Mucosa of descending colon (tissue), 3 donors: ENCODE results near the gene SDHAF4. TPM values are rescaled to one million over a fixed set of nuclear protein-coding genes. Genes with fewer than 3 reads are reported as not detected.

ENCODE experiments used
- ATAC-seq: fragments of 200-7000 bp; cut with Tn5 transposase; one replicate; pipeline ENCODE4 v1.9.1; 2020; ENCODE audit warnings: mild to moderate bottlenecking, moderate library complexity
- DNase-seq, 3 donors: peaks; one replicate each; pipeline ENCODE4 v3.0.0-alpha.2; 2020
- H3K36me3 ChIP-seq: fragments of 200-600 bp; one replicate; pipeline ENCODE4 v1.8.0; 2021; ENCODE audit warnings: low read depth, mild to moderate bottlenecking
- H3K4me1 ChIP-seq: fragments of 200-600 bp; one replicate; pipeline ENCODE4 v1.8.0; 2021; ENCODE audit warnings: low read depth, mild to moderate bottlenecking
- H3K4me3 ChIP-seq: fragments of 200-600 bp; one replicate; pipeline ENCODE4 v1.8.0; 2021; ENCODE audit warnings: mild to moderate bottlenecking
- H3K9me3 ChIP-seq: fragments of 200-600 bp; one replicate; pipeline ENCODE4 v1.8.0; 2021; ENCODE audit warnings: mild to moderate bottlenecking
- intact Hi-C, 2 donors: fragments of 100-400 bp; cut with DNase I in 1 of 2; cut with micrococcal nuclease in 1 of 2; formaldehyde crosslinking; loops; one replicate each; pipeline versions ENCODE4 v1.11.0 to v1.11.1; 2022; cut with DNase I, micrococcal nuclease
- total RNA-seq, 3 donors: library from RNA; stranded (reverse); fragmentation: NEBNext Ultra II Directional in 2 of 3; extraction: Animal tissue kit (Norgen Biotek cat#: 25700) in 2 of 3; gene quantifications; one replicate each; pipeline versions ENCODE4 v1.2.1 to v1.2.4, GENCODE V29; 2021 to 2023
- TF ChIP-seq, protein P1 (sequence below): fragments of 200-600 bp; IDR thresholded peaks from one replicate; pipeline ENCODE4 v1.8.0; 2022; ENCODE audit warnings: antibody characterized with exemption, mild to moderate bottlenecking
- donor health status: DM: no; HTN: no; CAD: no; lungs with moderate emphysema.
- donor health status: DM: no; HTN: no; CAD: no.
- donor health status: DM: no; HTN: yes; CAD: no.

SDHAF4 gene
- total RNA-seq, 3 donors from 2014 or later: 7.5 to 13.8 (median 10.5) TPM

DNA sequence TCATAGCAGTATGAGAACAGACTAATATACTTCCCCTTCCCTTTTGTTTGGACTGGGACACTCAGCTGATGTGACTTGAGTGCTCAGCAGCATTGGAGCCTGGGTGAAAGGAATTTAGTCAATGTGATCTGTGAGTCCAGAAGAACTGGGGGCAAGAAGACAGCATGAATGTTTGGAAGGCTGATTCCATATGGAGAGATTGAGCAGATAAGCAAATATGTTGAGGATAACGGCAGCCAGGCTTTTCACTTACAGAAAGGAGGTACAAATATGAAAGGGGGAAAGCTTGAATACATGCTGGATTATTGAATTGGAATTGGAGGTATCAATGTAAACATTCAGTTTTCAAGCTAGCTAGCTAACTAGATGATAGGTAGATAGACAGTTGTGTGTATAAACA is 63.2 kb downstream of the SDHAF4 start:
- TF ChIP-seq, protein P1, sequence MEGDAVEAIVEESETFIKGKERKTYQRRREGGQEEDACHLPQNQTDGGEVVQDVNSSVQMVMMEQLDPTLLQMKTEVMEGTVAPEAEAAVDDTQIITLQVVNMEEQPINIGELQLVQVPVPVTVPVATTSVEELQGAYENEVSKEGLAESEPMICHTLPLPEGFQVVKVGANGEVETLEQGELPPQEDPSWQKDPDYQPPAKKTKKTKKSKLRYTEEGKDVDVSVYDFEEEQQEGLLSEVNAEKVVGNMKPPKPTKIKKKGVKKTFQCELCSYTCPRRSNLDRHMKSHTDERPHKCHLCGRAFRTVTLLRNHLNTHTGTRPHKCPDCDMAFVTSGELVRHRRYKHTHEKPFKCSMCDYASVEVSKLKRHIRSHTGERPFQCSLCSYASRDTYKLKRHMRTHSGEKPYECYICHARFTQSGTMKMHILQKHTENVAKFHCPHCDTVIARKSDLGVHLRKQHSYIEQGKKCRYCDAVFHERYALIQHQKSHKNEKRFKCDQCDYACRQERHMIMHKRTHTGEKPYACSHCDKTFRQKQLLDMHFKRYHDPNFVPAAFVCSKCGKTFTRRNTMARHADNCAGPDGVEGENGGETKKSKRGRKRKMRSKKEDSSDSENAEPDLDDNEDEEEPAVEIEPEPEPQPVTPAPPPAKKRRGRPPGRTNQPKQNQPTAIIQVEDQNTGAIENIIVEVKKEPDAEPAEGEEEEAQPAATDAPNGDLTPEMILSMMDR: no peak
- DNase-seq (no peak), ATAC-seq (no peak)
- Histone ChIP-seq H3K9me3 (no peaks in the 10 kb centered on the region), H3K4me1 (peaks cover 4% of the 10 kb centered on the region), H3K4me3 (no peak overlapping the region), H3K36me3 (no peaks in the 10 kb centered on the region)
- intact Hi-C loops: no loop called here

DNA sequence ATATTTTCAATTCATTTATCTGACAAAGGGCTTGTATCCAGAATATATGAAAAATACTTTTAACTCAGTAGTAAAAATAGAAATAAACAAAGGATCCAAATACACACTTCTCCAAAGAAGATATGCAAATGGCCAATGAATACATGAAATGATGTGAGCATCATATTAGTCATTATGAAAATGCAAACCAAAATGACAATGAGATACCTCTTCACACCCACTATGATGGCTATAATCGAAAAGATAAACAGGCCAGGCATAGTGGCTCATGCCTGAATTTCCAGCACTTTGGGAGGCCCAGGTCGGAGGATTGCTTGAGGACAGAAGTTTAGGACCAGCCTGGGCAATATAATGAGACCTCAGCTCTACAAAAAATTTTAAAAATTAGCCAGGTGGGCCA is 67.1 kb downstream of the SDHAF4 start:
- Histone ChIP-seq H3K9me3 (no peaks in the 10 kb centered on the region), H3K4me3 (no peak overlapping the region), H3K36me3 (no peaks in the 10 kb centered on the region), H3K4me1 (peaks cover 4% of the 10 kb centered on the region)
- DNase-seq (no peak), ATAC-seq (no peak)
- TF ChIP-seq, protein P1: no peak
- intact Hi-C loops: no loop called here

GRCh38 chr6:70636596-70636995 is 69.9 kb downstream of the SDHAF4 start:
- Histone ChIP-seq H3K4me1 (no peaks in the 10 kb centered on the region), H3K4me3 (no peak overlapping the region), H3K36me3 (no peaks in the 10 kb centered on the region), H3K9me3 (no peaks in the 10 kb centered on the region)
- DNase-seq: no peak
- intact Hi-C loops: no loop called here
- TF ChIP-seq, protein P1: no peak
- no peak for ATAC-seq

- DNase-seq (no peak), ATAC-seq (no peak)
- H3K4me1 ChIP-seq: no peaks in the 10 kb centered on the region
- no peak overlapping the region for H3K4me3 ChIP-seq
- H3K9me3 ChIP-seq: no peaks in the 10 kb centered on the region
- H3K36me3 ChIP-seq: no peaks in the 10 kb centered on the region
- intact Hi-C loops: no loop called here
- TF ChIP-seq, protein P1: no peak
Observed at GRCh38 chr6:70638468-70638867, 71.7 kb downstream of the SDHAF4 start.

Other genes with a start within 250 kb of the SDHAF4 start
- gene FAM135A, start 153.4 kb upstream of the SDHAF4 start, total RNA-seq: 10 to 100 TPM; 42.1 to 63.3 (median 56.3) TPM
- 10 to 100 TPM; 34.3 to 48.8 (median 47.3) TPM for gene SMAP1, start 101.0 kb downstream of the SDHAF4 start, total RNA-seq